Measurements from ENCODE around the gene IFFO2.

Gene IFFO2

GRCh38 chr1:18943914-18944572 lies 12.4 kb downstream of the IFFO2 start:
- TF ChIP-seq PPARA (CRISPR knock-in tag; IDR thresholded peaks at IDR 0.05; ENCODE audit: borderline replicate concordance) (no peak), CSRNP3 (CRISPR knock-in tag; IDR thresholded peaks at IDR 0.05) (no peak), RARB (CRISPR knock-in tag; IDR thresholded peaks at IDR 0.05) (no peak), GLIS3 (CRISPR knock-in tag; IDR thresholded peaks at IDR 0.05) (no peak), ZNF70 (CRISPR knock-in tag; IDR thresholded peaks at IDR 0.05) (no peak), ZFP30 (CRISPR knock-in tag; IDR thresholded peaks at IDR 0.05) (no peak), TCF4 (CRISPR knock-in tag; IDR thresholded peaks at IDR 0.05; ENCODE audit: borderline replicate concordance) (no peak), BACH2 (CRISPR knock-in tag; IDR thresholded peaks at IDR 0.05; ENCODE audit: borderline replicate concordance) (no peak), ESRRG (CRISPR knock-in tag; IDR thresholded peaks at IDR 0.05) (no peak), ZNF565 (CRISPR knock-in tag; conservative IDR thresholded peaks at IDR 0.05; ENCODE audit: low read depth) (no peak), PATZ1 (CRISPR knock-in tag; IDR thresholded peaks at IDR 0.05; ENCODE audit: borderline replicate concordance) (no peak), OSR1 (CRISPR knock-in tag; IDR thresholded peaks at IDR 0.05) (no peak), SNAI2 (CRISPR knock-in tag; IDR thresholded peaks at IDR 0.05) (no peak), TOX (CRISPR knock-in tag; IDR thresholded peaks at IDR 0.05; ENCODE audit: borderline replicate concordance) (no peak), ZNF8 (CRISPR knock-in tag; IDR thresholded peaks at IDR 0.05) (no peak), ARNTL (CRISPR knock-in tag; IDR thresholded peaks at IDR 0.05; ENCODE audit: borderline replicate concordance, low read depth) (no peak), POU6F1 (CRISPR knock-in tag; IDR thresholded peaks at IDR 0.05; ENCODE audit: borderline replicate concordance, low read depth) (no peak)
- no peak for ATAC-seq

- no peak for ATAC-seq
- no peak for TF ChIP-seq CSDC2 (CRISPR knock-in tag; IDR thresholded peaks at IDR 0.05)
- TF ChIP-seq BACH2 (CRISPR knock-in tag; IDR thresholded peaks at IDR 0.05; ENCODE audit: borderline replicate concordance), result no peak
Observed at GRCh38 chr1:18943162-18943561, 13.3 kb downstream of the IFFO2 start.

GRCh38 chr1:18942340-18942739 lies 14.1 kb downstream of the IFFO2 start:
- no peak for ATAC-seq
- TF ChIP-seq ZNF70 (CRISPR knock-in tag; IDR thresholded peaks at IDR 0.05) (no peak), ZNF8 (CRISPR knock-in tag; IDR thresholded peaks at IDR 0.05) (no peak), TCF4 (CRISPR knock-in tag; IDR thresholded peaks at IDR 0.05; ENCODE audit: borderline replicate concordance) (no peak)

- ATAC-seq, result peak; percentile 80
- TF ChIP-seq POU6F1 (CRISPR knock-in tag; IDR thresholded peaks at IDR 0.05; ENCODE audit: borderline replicate concordance, low read depth), result no peak
Observed at GRCh38 chr1:18941221-18942141, 15.0 kb downstream of the IFFO2 start.
